NB4 (cell line): ENCODE results near the gene TAF11.

ENCODE experiments used
- CTCF ChIP-seq: IDR thresholded peaks from one replicate; pipeline ENCODE4 v1.5.1; 2012; ENCODE audit warnings: low read depth, low read length
- MAX ChIP-seq: IDR thresholded peaks from 2 replicates; pipeline ENCODE4 v1.6.1; 2011; ENCODE audit warnings: low read depth, low read length
- MYC ChIP-seq: IDR thresholded peaks from 2 replicates; pipeline ENCODE4 v1.6.1; 2011; ENCODE audit warnings: low read depth, low read length
- POLR2A ChIP-seq: IDR thresholded peaks from 2 replicates; pipeline ENCODE4 v1.6.1; 2011; ENCODE audit warnings: mild to moderate bottlenecking; ENCODE audit not compliant: insufficient read length; ENCODE audit errors: extremely low read depth

- TF ChIP-seq CTCF (no peak), POLR2A (no peak), MAX (no peak), MYC (no peak)
Observed at GRCh38 chr6:34859951-34860350, 27.9 kb downstream of the TAF11 start.
